CD4-positive, alpha-beta T cell treated with Interleukin-6 for 4 hours (primary cell): Measurements from ENCODE around the gene RASSF7.
"Not testable (repeated sequence)": the region's sequence is repeated elsewhere in the genome, so short reads cannot be mapped to it uniquely, and the experiment has no call there.

Source experiments
- DNase-seq: peaks from one replicate; pipeline ENCODE4 v3.0.0-alpha.2; 2020; ENCODE audit warnings: mixed read lengths

The RASSF7 gene

GRCh38 chr11:560305-561147, at the start of gene RASSF7, which contains the start of gene LMNTD2:
TSS of gene RASSF7 (plus strand) at chr11:560970. CDS start at chr11:561769, 799 bp downstream.
TSS of gene LMNTD2 (minus strand) at chr11:560738. CDS start at chr11:560716, 22 bp downstream.
- DNase-seq: peak; percentile 98

GRCh38 chr11:512761-513595, 47.8 kb upstream of the RASSF7 start:
- DNase-seq: no peak

GRCh38 chr11:514606-515005, 46.2 kb upstream of the RASSF7 start:
- no peak for DNase-seq

- no peak for DNase-seq
Measured at GRCh38 chr11:515131-515530, 45.6 kb upstream of the RASSF7 start.

- no peak for DNase-seq
Measured at GRCh38 chr11:516400-516799, 44.4 kb upstream of the RASSF7 start.

GRCh38 chr11:516918-517685, 43.7 kb upstream of the RASSF7 start:
- DNase-seq: not testable (repeated sequence)

- peak; percentile 84 for DNase-seq
Measured at GRCh38 chr11:518463-519202, 42.1 kb upstream of the RASSF7 start.

GRCh38 chr11:520428-521176, 40.2 kb upstream of the RASSF7 start:
- DNase-seq: no peak

- DNase-seq: no peak
Measured at GRCh38 chr11:521177-521688, 39.5 kb upstream of the RASSF7 start.

GRCh38 chr11:526192-526591, 34.6 kb upstream of the RASSF7 start:
- no peak for DNase-seq

GRCh38 chr11:528166-528814, 32.5 kb upstream of the RASSF7 start:
- no peak for DNase-seq

- no peak for DNase-seq
Measured at GRCh38 chr11:528815-529727, 31.7 kb upstream of the RASSF7 start.

GRCh38 chr11:529728-530411, 30.9 kb upstream of the RASSF7 start:
- no peak for DNase-seq

- no peak for DNase-seq
Measured at GRCh38 chr11:530960-531831, 29.6 kb upstream of the RASSF7 start.

- no peak for DNase-seq
Measured at GRCh38 chr11:531919-532526, 28.7 kb upstream of the RASSF7 start.

GRCh38 chr11:532527-532985, 28.2 kb upstream of the RASSF7 start:
- DNase-seq: no peak

- DNase-seq: no peak
Measured at GRCh38 chr11:532986-533585, 27.7 kb upstream of the RASSF7 start.
